NB4 (cell line): ENCODE data around the gene BCO2.

Experiments
- DNase-seq: peaks from one replicate; pipeline ENCODE4 v3.0.0; 2010; ENCODE audit warnings: low read depth
- H3K4me3 ChIP-seq: one replicate; pipeline ENCODE4 v1.5.1; 2011; ENCODE audit warnings: mild to moderate bottlenecking, low read depth, low read length, moderate library complexity
- CTCF ChIP-seq: IDR thresholded peaks from one replicate; pipeline ENCODE4 v1.5.1; 2012; ENCODE audit warnings: low read depth, low read length
- MAX ChIP-seq: IDR thresholded peaks from 2 replicates; pipeline ENCODE4 v1.6.1; 2011; ENCODE audit warnings: low read depth, low read length
- MYC ChIP-seq: IDR thresholded peaks from 2 replicates; pipeline ENCODE4 v1.6.1; 2011; ENCODE audit warnings: low read depth, low read length
- POLR2A ChIP-seq: IDR thresholded peaks from 2 replicates; pipeline ENCODE4 v1.6.1; 2011; ENCODE audit warnings: mild to moderate bottlenecking; ENCODE audit not compliant: insufficient read length; ENCODE audit errors: extremely low read depth

BCO2 gene

GRCh38 chr11:112200252-112200651 is 24.9 kb downstream of the BCO2 start:
- peak; percentile 22 for DNase-seq
- TF ChIP-seq CTCF (no peak), POLR2A (no peak), MYC (no peak), MAX (no peak)
- H3K4me3 ChIP-seq, result no peak overlapping the region

GRCh38 chr11:112206071-112206470 is 30.8 kb downstream of the BCO2 start:
- DNase-seq, result no peak
- no peak for TF ChIP-seq POLR2A
- no peak for TF ChIP-seq MAX
- no peak for TF ChIP-seq CTCF
- no peak for TF ChIP-seq MYC
- H3K4me3 ChIP-seq, result no peak overlapping the region

GRCh38 chr11:112210890-112211289 is 35.6 kb downstream of the BCO2 start:
- TF ChIP-seq MYC (no peak), POLR2A (no peak), MAX (no peak), CTCF (no peak)
- DNase-seq, result no peak
- no peak overlapping the region for H3K4me3 ChIP-seq

- no peak for DNase-seq
- TF ChIP-seq MAX (no peak), CTCF (no peak), POLR2A (no peak), MYC (no peak)
- H3K4me3 ChIP-seq, result no peak overlapping the region
Measured at GRCh38 chr11:112211536-112211935, 36.2 kb downstream of the BCO2 start.

GRCh38 chr11:112212290-112212689 is 37.0 kb downstream of the BCO2 start:
- DNase-seq, result no peak
- TF ChIP-seq CTCF (no peak), MYC (no peak), MAX (no peak), POLR2A (no peak)
- H3K4me3 ChIP-seq, result no peak overlapping the region

GRCh38 chr11:112212710-112213109 is 37.4 kb downstream of the BCO2 start:
- no peak overlapping the region for H3K4me3 ChIP-seq
- no peak for TF ChIP-seq POLR2A
- no peak for TF ChIP-seq CTCF
- DNase-seq, result no peak
